ENCODE measurements around the gene ZNF423. TPM values are rescaled to one million over a fixed set of nuclear protein-coding genes. Genes with fewer than 3 reads are reported as not detected.
A peak's percentile ranks its signal among the peaks of the same experiment; 100 is the strongest.

The ZNF423 gene
- total and polyA plus RNA-seq, 2 of the 13 experiments (the other 11 are each of a cell fraction or from before 2014, with no cell fraction given), result 0.07 to 0.31 TPM

- TF ChIP-seq ZNF816 (CRISPR knock-in tag; IDR thresholded peaks at IDR 0.05; ENCODE audit: borderline replicate concordance), result no peak
- no peak for TF ChIP-seq HCFC1 (IDR thresholded peaks at IDR 0.05; ENCODE audit: low read depth, low read length)
- no peak for TF ChIP-seq PLSCR1 (CRISPR knock-in tag; IDR thresholded peaks at IDR 0.05; ENCODE audit: borderline replicate concordance)
- no peak for TF ChIP-seq E2F2 (CRISPR knock-in tag; IDR thresholded peaks at IDR 0.05; ENCODE audit: borderline replicate concordance)
- TF ChIP-seq ZNF775 (CRISPR knock-in tag; IDR thresholded peaks at IDR 0.05; ENCODE audit: borderline replicate concordance), result no peak
- TF ChIP-seq SUZ12 (IDR thresholded peaks at IDR 0.05; ENCODE audit: low read depth, low read length), result no peak
- no peak for TF ChIP-seq ZNF570 (CRISPR knock-in tag; IDR thresholded peaks at IDR 0.05; ENCODE audit: borderline replicate concordance)
- no peak for TF ChIP-seq ZNF337 (CRISPR knock-in tag; IDR thresholded peaks at IDR 0.05; ENCODE audit: borderline replicate concordance, low read depth)
- TF ChIP-seq ZNF597 (CRISPR knock-in tag; IDR thresholded peaks at IDR 0.05), result no peak
- TF ChIP-seq BCL6 (CRISPR knock-in tag; IDR thresholded peaks at IDR 0.05), result peak; percentile 45; the same call in 1 of the 2 replicates
- TF ChIP-seq ZHX1 (CRISPR knock-in tag; IDR thresholded peaks at IDR 0.05; ENCODE audit: low read depth), result no peak
- TF ChIP-seq ZSCAN25 (CRISPR knock-in tag; IDR thresholded peaks at IDR 0.05), result 0 out of 2 replicates have a peak, but pooled peaks have one; percentile 30
- 0 out of 2 replicates have a peak, but pooled peaks have one; percentile 15 for TF ChIP-seq NR2F6 (IDR thresholded peaks at IDR 0.05)
- TF ChIP-seq NR2F6 (CRISPR knock-in tag; IDR thresholded peaks at IDR 0.05), result peak; percentile 47; the same call in 1 of the 2 replicates
- TF ChIP-seq NR2C2 (CRISPR knock-in tag; IDR thresholded peaks at IDR 0.05; ENCODE audit: borderline replicate concordance), result peak; percentile 54; the same call in 1 of the 2 replicates
- no peak for TF ChIP-seq ZNF747 (CRISPR knock-in tag; IDR thresholded peaks at IDR 0.05; ENCODE audit: borderline replicate concordance)
- TF ChIP-seq LCORL (IDR thresholded peaks at IDR 0.05), result 0 out of 2 replicates have a peak, but pooled peaks have one; percentile 30
- TF ChIP-seq LCORL (CRISPR knock-in tag; IDR thresholded peaks at IDR 0.05), result no peak
- no peak for TF ChIP-seq SRSF1 (optimal IDR thresholded peaks at IDR 0.05; ENCODE audit: low read depth, low read length)
- no peak for TF ChIP-seq UBTF (CRISPR knock-in tag; IDR thresholded peaks at IDR 0.05)
Measured at GRCh38 chr16:49884033-49885015, 28.4 kb upstream of the ZNF423 start (continued).

Data from HepG2 (cell line).